GM10248 (cell line): ENCODE data around the gene TPPP.

Experiments used
- CTCF ChIA-PET: fragments of 300-600 bp; sonication (Branson Sonifier 250); formaldehyde crosslinking; extraction: SDS; loops from one replicate; lab custom pipeline; 2021; ENCODE audit warnings: antibody characterized with exemption; lab: Yijun Ruan, JAX
- POLR2A ChIA-PET: fragments of 350-650 bp; sonication (Branson Sonifier 250); formaldehyde crosslinking; extraction: SDS; loops from one replicate; lab custom pipeline; 2020; ENCODE audit warnings: antibody characterized with exemption; lab: Yijun Ruan, JAX
- DNase-seq: peaks from one replicate; pipeline ENCODE4 v3.0.0; 2012; ENCODE audit errors: extremely low spot score
- CTCF ChIP-seq: IDR thresholded peaks from 2 replicates; pipeline ENCODE4 v1.5.1; 2012; ENCODE audit warnings: mild to moderate bottlenecking, low read depth; ENCODE audit errors: extremely low read depth, missing control alignments, control extremely low read depth

TPPP gene

GRCh38 chr5:622946-623522, 70.1 kb downstream of the TPPP start:
- no peak for TF ChIP-seq CTCF
- CTCF ChIA-PET = no interaction called here
- no peak for DNase-seq
- POLR2A ChIA-PET = interaction anchor here (0.6 kb wide), 1 partner anchor 34 kb away, joined by 3 read pairs; no protein-coding TSS in a partner anchor

GRCh38 chr5:622359-622758, 70.8 kb downstream of the TPPP start:
- CTCF ChIA-PET = no interaction called here
- POLR2A ChIA-PET = no interaction called here
- DNase-seq = no peak
- no peak for TF ChIP-seq CTCF

GRCh38 chr5:621341-621761, 71.8 kb downstream of the TPPP start:
- TF ChIP-seq CTCF = no peak
- POLR2A ChIA-PET = interaction anchor here (0.5 kb wide), 1 partner anchor 1110 kb away, joined by 3 read pairs; no protein-coding TSS in a partner anchor
- CTCF ChIA-PET = no interaction called here
- DNase-seq = no peak

GRCh38 chr5:620586-621180, 72.5 kb downstream of the TPPP start:
- no peak for TF ChIP-seq CTCF
- no peak for DNase-seq
- ChIA-PET POLR2A (no interaction called here), CTCF (no interaction called here)

GRCh38 chr5:620152-620551, 73.0 kb downstream of the TPPP start:
- no peak for TF ChIP-seq CTCF
- CTCF ChIA-PET = no interaction called here
- DNase-seq = no peak
- POLR2A ChIA-PET = no interaction called here

- ChIA-PET CTCF (no interaction called here), POLR2A (no interaction called here)
- no peak for TF ChIP-seq CTCF
These were observed 73.7 kb downstream of the TPPP start for GRCh38 chr5:619444-619843.

GRCh38 chr5:618450-618849, 74.7 kb downstream of the TPPP start:
- TF ChIP-seq CTCF = no peak
- DNase-seq = no peak
- CTCF ChIA-PET = no interaction called here
- POLR2A ChIA-PET = no interaction called here

More at GRCh38 chr5:619444-619843, 73.7 kb downstream of the TPPP start:
- DNase-seq = no peak
